ENCODE data around the gene DCLK2. TPM values are rescaled to one million over a fixed set of nuclear protein-coding genes. Genes with fewer than 3 reads are reported as not detected.

DCLK2 gene
- total and polyA plus RNA-seq, 2 of the 8 experiments (the other 6 are each of a cell fraction or from before 2014, with no cell fraction given): 0.32 to 0.37 TPM

- no peak overlapping the region for H2BK15ac ChIP-seq (ENCODE audit: low read length)
- no peak overlapping the region for H3K27ac ChIP-seq (ENCODE audit: low read depth, low read length)
- peaks cover 11% of the 10 kb centered on the region; the same call in 1 of the 2 replicates for H3K23me2 ChIP-seq (ENCODE audit: low read depth, low read length)
- H4K5ac ChIP-seq (ENCODE audit: insufficient read length, low read depth, low read length): no peak overlapping the region
- H3K9ac ChIP-seq (replicated peaks in 1 of 4; ENCODE audit: extremely low read depth in 1 of 4, low read depth in 3 of 4, low read length in 3 of 4): no peak overlapping the region
- H3K27me3 ChIP-seq (replicated peaks in 1 of 4; ENCODE audit: control insufficient read depth in 3 of 4, extremely low read depth in 1 of 4, insufficient read depth in 3 of 4, low read length in 3 of 4): peaks cover 5 to 41% (median 26%) of the 10 kb centered on the region in 4 experiments
- H4K8ac ChIP-seq (ENCODE audit: extremely low read depth, insufficient read depth, low read length): no peak overlapping the region
- no peaks in the 10 kb centered on the region for H3K79me1 ChIP-seq (ENCODE audit: low read depth, low read length)
- H2BK5ac ChIP-seq (ENCODE audit: low read depth, low read length): no peak overlapping the region
- H3K18ac ChIP-seq (ENCODE audit: extremely low read depth, low read length): no peak overlapping the region
- H3K36me3 ChIP-seq (ENCODE audit: control insufficient read depth in 2 of 4, insufficient read depth in 4 of 4, low read length in 3 of 4): no peaks in the 10 kb centered on the region
- DNase-seq (ENCODE audit: low read depth in 1 of 2, low spot score in 2 of 2) (no peak), FAIRE-seq (no peak)
- no peak overlapping the region for H3K23ac ChIP-seq (ENCODE audit: insufficient read length)
- H4K91ac ChIP-seq (replicated peaks; ENCODE audit: insufficient read length, low read length): no peak overlapping the region
- H3K4me1 ChIP-seq (replicated peaks in 1 of 4; ENCODE audit: control insufficient read depth in 3 of 4, insufficient read depth in 4 of 4, low read length in 3 of 4): peaks cover 0 to 5% (median 0%) of the 10 kb centered on the region in 4 experiments; a peak in 5 of 7 replicates
- H2AK5ac ChIP-seq (ENCODE audit: low read depth, low read length): no peak overlapping the region
- WGBS, 2 experiments (ENCODE audit: extremely low coverage in 1 of 2, insufficient coverage in 1 of 2, insufficient read length in 1 of 2, insufficient replicate concordance in 2 of 2, low coverage in 1 of 2, low lambda C conversion rate in 2 of 2, missing lambda C conversion rate in 1 of 2): 37% methylated on average over 1 of the region's 1 CpG; no CpG with 5 or more reads in 1 of the 2 experiments
- no peaks in the 10 kb centered on the region for H3K79me2 ChIP-seq (ENCODE audit: control insufficient read depth in 1 of 2, insufficient read depth in 2 of 2, low read length in 2 of 2)
- no peak overlapping the region for H2AFZ ChIP-seq (ENCODE audit: low read length)
- H3K4me2 ChIP-seq (ENCODE audit: insufficient read depth in 1 of 2, low read depth in 2 of 2, low read length in 2 of 2): no peak overlapping the region
- no peaks in the 10 kb centered on the region for H3K9me3 ChIP-seq (ENCODE audit: insufficient read depth in 2 of 2, low read depth in 1 of 2, low read length in 1 of 2)
- no peak overlapping the region for H2BK12ac ChIP-seq (ENCODE audit: low read depth, low read length)
- H4K20me1 ChIP-seq (replicated peaks in 1 of 2; ENCODE audit: control insufficient read depth in 1 of 2, insufficient read depth in 2 of 2, low read length in 2 of 2): peaks cover 0 to 5% of the 10 kb centered on the region in 2 experiments
- no peak overlapping the region for H3K14ac ChIP-seq (ENCODE audit: insufficient read length)
- H3K56ac ChIP-seq (replicated peaks; ENCODE audit: insufficient read length, low read depth, low read length): no peak overlapping the region
- H3K4ac ChIP-seq (replicated peaks; ENCODE audit: insufficient read length, low read depth, low read length): no peak overlapping the region
- no peak overlapping the region for H3K4me3 ChIP-seq (ENCODE audit: extremely low read depth in 1 of 4, insufficient read depth in 2 of 4, low read depth in 3 of 4, low read length in 4 of 4)
- no peak for TF ChIP-seq RXRA (IDR thresholded peaks at IDR 0.05; ENCODE audit: insufficient read depth, low read depth, low read length)
- no peak for TF ChIP-seq RBBP5 (IDR thresholded peaks at IDR 0.05; ENCODE audit: borderline replicate concordance, low read depth, low read length)
- no peak for TF ChIP-seq HDAC6 (IDR thresholded peaks at IDR 0.05; ENCODE audit: low read depth, low read length)
- TF ChIP-seq ATF2 (IDR thresholded peaks at IDR 0.05; ENCODE audit: low read length): no peak
- TF ChIP-seq SIX5 (IDR thresholded peaks at IDR 0.05; ENCODE audit: low read depth, low read length): no peak
- no peak for TF ChIP-seq FOSL1 (IDR thresholded peaks at IDR 0.05; ENCODE audit: insufficient read depth, low read depth, low read length)
- no peak for TF ChIP-seq CREB1 (IDR thresholded peaks at IDR 0.05)
- POLR2A ChIA-PET (ENCODE audit: partially characterized antibody): no interaction called here
- H2BK20ac ChIP-seq (ENCODE audit: low read length): no peak overlapping the region
- no peak overlapping the region for H2BK120ac ChIP-seq (replicated peaks; ENCODE audit: low read depth, low read length)
- CTCF ChIA-PET (ENCODE audit: partially characterized antibody): interaction anchor here (1.0 to 1.4 kb wide), 3 partner anchors 22 to 70 kb away, joined by 3 read pairs; no protein-coding TSS in a partner anchor
Observed at GRCh38 chr4:150080875-150081274, 2.6 kb downstream of the DCLK2 start.
